NB4 (cell line): ENCODE data around the gene TBC1D1.
A peak's percentile ranks its signal among the peaks of the same experiment; 100 is the strongest.

Source experiments
- DNase-seq: peaks from one replicate; pipeline ENCODE4 v3.0.0; 2010; ENCODE audit warnings: low read depth
- H3K4me3 ChIP-seq: one replicate; pipeline ENCODE4 v1.5.1; 2011; ENCODE audit warnings: mild to moderate bottlenecking, low read depth, low read length, moderate library complexity
- MAX ChIP-seq: IDR thresholded peaks from 2 replicates; pipeline ENCODE4 v1.6.1; 2011; ENCODE audit warnings: low read depth, low read length
- MYC ChIP-seq: IDR thresholded peaks from 2 replicates; pipeline ENCODE4 v1.6.1; 2011; ENCODE audit warnings: low read depth, low read length
- POLR2A ChIP-seq: IDR thresholded peaks from 2 replicates; pipeline ENCODE4 v1.6.1; 2011; ENCODE audit warnings: mild to moderate bottlenecking; ENCODE audit not compliant: insufficient read length; ENCODE audit errors: extremely low read depth
- TF ChIP-seq, protein P1 (sequence below): IDR thresholded peaks from one replicate; pipeline ENCODE4 v1.5.1; 2012; ENCODE audit warnings: low read depth, low read length

The TBC1D1 gene

DNA sequence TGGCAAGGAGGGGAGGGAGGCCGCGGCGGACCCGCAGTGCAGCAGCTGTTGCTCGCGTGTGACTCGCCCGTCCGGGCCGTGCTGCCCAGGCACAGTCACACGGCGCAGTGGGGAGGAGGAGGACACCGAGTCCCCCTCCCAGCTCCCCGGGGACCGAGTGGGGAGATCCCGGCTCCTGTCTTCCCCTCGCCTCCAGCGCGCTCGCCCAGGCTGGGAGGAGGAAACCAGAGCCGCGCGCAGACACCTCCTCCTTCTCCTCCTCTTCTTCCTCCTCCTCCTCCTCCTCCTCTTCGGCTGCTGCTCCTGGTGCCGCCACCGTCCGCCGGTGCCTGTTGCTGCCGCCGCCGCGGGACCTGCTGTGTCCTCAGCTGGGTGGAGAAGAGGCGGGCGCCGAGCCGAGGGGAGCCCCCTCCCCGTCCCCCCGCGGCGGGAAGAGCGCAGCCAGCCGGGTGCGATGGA, at the start of gene TBC1D1:
Gene TBC1D1, plus strand, starts transcription at position 284 of the 459 bp plus-strand sequence. CDS start 11,012 bp downstream, outside the sequence.
- peak within 1 kb of the TSS; percentile 68 for H3K4me3 ChIP-seq
- TF ChIP-seq, protein P1, sequence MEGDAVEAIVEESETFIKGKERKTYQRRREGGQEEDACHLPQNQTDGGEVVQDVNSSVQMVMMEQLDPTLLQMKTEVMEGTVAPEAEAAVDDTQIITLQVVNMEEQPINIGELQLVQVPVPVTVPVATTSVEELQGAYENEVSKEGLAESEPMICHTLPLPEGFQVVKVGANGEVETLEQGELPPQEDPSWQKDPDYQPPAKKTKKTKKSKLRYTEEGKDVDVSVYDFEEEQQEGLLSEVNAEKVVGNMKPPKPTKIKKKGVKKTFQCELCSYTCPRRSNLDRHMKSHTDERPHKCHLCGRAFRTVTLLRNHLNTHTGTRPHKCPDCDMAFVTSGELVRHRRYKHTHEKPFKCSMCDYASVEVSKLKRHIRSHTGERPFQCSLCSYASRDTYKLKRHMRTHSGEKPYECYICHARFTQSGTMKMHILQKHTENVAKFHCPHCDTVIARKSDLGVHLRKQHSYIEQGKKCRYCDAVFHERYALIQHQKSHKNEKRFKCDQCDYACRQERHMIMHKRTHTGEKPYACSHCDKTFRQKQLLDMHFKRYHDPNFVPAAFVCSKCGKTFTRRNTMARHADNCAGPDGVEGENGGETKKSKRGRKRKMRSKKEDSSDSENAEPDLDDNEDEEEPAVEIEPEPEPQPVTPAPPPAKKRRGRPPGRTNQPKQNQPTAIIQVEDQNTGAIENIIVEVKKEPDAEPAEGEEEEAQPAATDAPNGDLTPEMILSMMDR: no peak
- TF ChIP-seq MAX (no peak), MYC (no peak), POLR2A (no peak)
- DNase-seq: peak; percentile 76

DNA sequence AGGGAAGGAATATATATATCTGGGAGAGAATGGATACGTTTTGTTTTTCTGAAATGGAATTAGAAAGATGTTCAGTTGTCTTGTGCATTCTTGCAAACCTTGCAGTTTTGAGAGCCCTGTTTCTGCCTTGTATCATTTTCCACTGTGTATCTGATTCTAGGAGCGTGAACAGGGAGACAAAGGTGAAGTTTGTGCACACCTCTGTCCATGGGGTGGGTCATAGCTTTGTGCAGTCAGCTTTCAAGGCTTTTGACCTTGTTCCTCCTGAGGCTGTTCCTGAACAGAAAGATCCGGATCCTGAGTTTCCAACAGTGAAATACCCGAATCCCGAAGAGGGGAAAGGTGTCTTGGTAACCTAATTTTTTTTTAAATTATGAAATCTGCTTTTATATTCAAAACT, 46.7 kb upstream of the TBC1D1 start:
- TF ChIP-seq, protein P1: no peak
- TF ChIP-seq MYC: no peak
- TF ChIP-seq POLR2A: no peak
- no peak for TF ChIP-seq MAX
- DNase-seq: no peak
- no peak overlapping the region for H3K4me3 ChIP-seq

GRCh38 chr4:37845201-37845600, 45.7 kb upstream of the TBC1D1 start:
- H3K4me3 ChIP-seq: no peak overlapping the region
- no peak for DNase-seq
- TF ChIP-seq MYC (no peak), POLR2A (no peak), MAX (no peak)
- TF ChIP-seq, protein P1: no peak

- TF ChIP-seq, protein P1: no peak
- TF ChIP-seq MYC (no peak), POLR2A (no peak), MAX (no peak)
- DNase-seq: no peak
- no peak overlapping the region for H3K4me3 ChIP-seq
Observed at GRCh38 chr4:37847311-37847884, 43.5 kb upstream of the TBC1D1 start.

DNA sequence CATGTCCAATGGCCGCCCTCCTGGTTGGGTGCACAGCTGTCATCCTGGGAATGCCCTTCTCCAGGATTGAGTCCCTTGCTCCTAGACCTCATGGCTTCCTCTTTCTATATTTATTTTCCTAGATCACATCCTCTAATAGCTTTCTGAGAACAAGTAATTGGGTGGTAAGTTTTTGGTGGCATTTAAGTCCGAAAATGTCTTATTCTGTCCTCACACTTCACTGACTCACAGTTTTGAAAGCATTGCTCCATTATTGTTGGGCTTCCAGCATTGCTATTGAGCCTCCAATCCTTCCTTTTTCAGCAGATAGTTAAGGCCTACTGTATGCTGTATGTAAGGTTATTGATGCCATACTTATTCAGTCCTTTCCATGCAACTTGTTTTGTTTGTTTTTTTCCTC, 38.5 kb upstream of the TBC1D1 start:
- no peak for DNase-seq
- TF ChIP-seq, protein P1: no peak
- TF ChIP-seq MAX (no peak), POLR2A (no peak), MYC (no peak)
- no peak overlapping the region for H3K4me3 ChIP-seq

GRCh38 chr4:37858112-37858511, 32.8 kb upstream of the TBC1D1 start:
- TF ChIP-seq MYC: no peak
- no peak for TF ChIP-seq POLR2A
- TF ChIP-seq MAX: no peak
- TF ChIP-seq, protein P1: no peak
- H3K4me3 ChIP-seq: no peak overlapping the region

More at GRCh38 chr4:37858112-37858511, 32.8 kb upstream of the TBC1D1 start:
- no peak for DNase-seq
